ENCODE measurements around the gene FADS3. TPM values are rescaled to one million over a fixed set of nuclear protein-coding genes. Genes with fewer than 3 reads are reported as not detected.
"Not testable (repeated sequence)": the region's sequence is repeated elsewhere in the genome, so short reads cannot be mapped to it uniquely, and the experiment has no call there.

FADS3 gene
- total RNA-seq, 1 donor from 2014 or later, result 255 TPM

- H3K27me3 Mint-ChIP-seq (ENCODE audit: low read depth), result no peaks in the 10 kb centered on the region
- no peak overlapping the region for H3K4me3 Mint-ChIP-seq (ENCODE audit: unreplicated experiment)
- peaks cover 15% of the 10 kb centered on the region for H3K36me3 Mint-ChIP-seq (ENCODE audit: low read depth)
- no peaks in the 10 kb centered on the region for H3K9me3 Mint-ChIP-seq (ENCODE audit: low read depth)
- DNase-seq (ENCODE audit: low spot score), result no peak
- TF ChIP-seq CTCF (IDR thresholded peaks at IDR 0.05), result no peak
- peaks cover 83% of the 10 kb centered on the region for H3K4me1 Mint-ChIP-seq (ENCODE audit: low read depth)
- H3K27ac Mint-ChIP-seq (ENCODE audit: unreplicated experiment), result peak overlapping the region; percentile 54
Observed at GRCh38 chr11:61885784-61886580, 5.4 kb downstream of the FADS3 start.

- no peaks in the 10 kb centered on the region for H3K9me3 Mint-ChIP-seq (ENCODE audit: low read depth)
- no peak overlapping the region for H3K4me3 Mint-ChIP-seq (ENCODE audit: unreplicated experiment)
- peaks cover 15% of the 10 kb centered on the region for H3K36me3 Mint-ChIP-seq (ENCODE audit: low read depth)
- no peak for TF ChIP-seq CTCF (IDR thresholded peaks at IDR 0.05)
- H3K27ac Mint-ChIP-seq (ENCODE audit: unreplicated experiment), result peak overlapping the region; percentile 54
- no peak for DNase-seq (ENCODE audit: low spot score)
- peaks cover 89% of the 10 kb centered on the region for H3K4me1 Mint-ChIP-seq (ENCODE audit: low read depth)
- H3K27me3 Mint-ChIP-seq (ENCODE audit: low read depth), result no peaks in the 10 kb centered on the region
Observed at GRCh38 chr11:61885166-61885778, 6.1 kb downstream of the FADS3 start.

GRCh38 chr11:61883947-61884346, 7.4 kb downstream of the FADS3 start:
- no peak for TF ChIP-seq CTCF (IDR thresholded peaks at IDR 0.05)
- Mint-ChIP-seq H3K4me3 (ENCODE audit: unreplicated experiment) (no peak overlapping the region), H3K4me1 (ENCODE audit: low read depth) (peaks cover 84% of the 10 kb centered on the region), H3K27ac (ENCODE audit: unreplicated experiment) (peak overlapping the region; percentile 41), H3K9me3 (ENCODE audit: low read depth) (no peaks in the 10 kb centered on the region), H3K36me3 (ENCODE audit: low read depth) (peaks cover 15% of the 10 kb centered on the region), H3K27me3 (ENCODE audit: low read depth) (no peaks in the 10 kb centered on the region)
- no peak for DNase-seq (ENCODE audit: low spot score)

- H3K9me3 Mint-ChIP-seq (ENCODE audit: low read depth), result no peaks in the 10 kb centered on the region
- peak overlapping the region; percentile 70 for H3K27ac Mint-ChIP-seq (ENCODE audit: unreplicated experiment)
- no peak for DNase-seq (ENCODE audit: low spot score)
- no peaks in the 10 kb centered on the region for H3K27me3 Mint-ChIP-seq (ENCODE audit: low read depth)
- H3K4me1 Mint-ChIP-seq (ENCODE audit: low read depth), result peaks cover 78% of the 10 kb centered on the region
- no peak overlapping the region for H3K4me3 Mint-ChIP-seq (ENCODE audit: unreplicated experiment)
- no peak for TF ChIP-seq CTCF (IDR thresholded peaks at IDR 0.05)
- H3K36me3 Mint-ChIP-seq (ENCODE audit: low read depth), result peaks cover 14% of the 10 kb centered on the region
Observed at GRCh38 chr11:61883327-61883726, 8.0 kb downstream of the FADS3 start.

- Mint-ChIP-seq H3K27me3 (ENCODE audit: low read depth) (no peaks in the 10 kb centered on the region), H3K4me1 (ENCODE audit: low read depth) (peaks cover 76% of the 10 kb centered on the region)
- no peak for TF ChIP-seq CTCF (IDR thresholded peaks at IDR 0.05)
Observed at GRCh38 chr11:61882879-61883278, 8.5 kb downstream of the FADS3 start.

GRCh38 chr11:61882267-61882666, 9.1 kb downstream of the FADS3 start:
- H3K9me3 Mint-ChIP-seq (ENCODE audit: low read depth); H3K27me3 Mint-ChIP-seq (ENCODE audit: low read depth); DNase-seq (ENCODE audit: low spot score); H3K4me3 Mint-ChIP-seq (ENCODE audit: unreplicated experiment): not testable (repeated sequence)
- Mint-ChIP-seq H3K27ac (ENCODE audit: unreplicated experiment) (peak overlapping the region; percentile 69), H3K36me3 (ENCODE audit: low read depth) (peaks cover 18% of the 10 kb centered on the region), H3K4me1 (ENCODE audit: low read depth) (peaks cover 71% of the 10 kb centered on the region)

More at GRCh38 chr11:61882879-61883278, 8.5 kb downstream of the FADS3 start:
- H3K27ac Mint-ChIP-seq (ENCODE audit: unreplicated experiment), result peak overlapping the region; percentile 70
- no peak overlapping the region for H3K4me3 Mint-ChIP-seq (ENCODE audit: unreplicated experiment)
- H3K9me3 Mint-ChIP-seq (ENCODE audit: low read depth), result no peaks in the 10 kb centered on the region
- H3K36me3 Mint-ChIP-seq (ENCODE audit: low read depth), result peaks cover 17% of the 10 kb centered on the region
- DNase-seq (ENCODE audit: low spot score), result no peak

Data from chondrocyte (in vitro differentiated cells).